Measurements from ENCODE around the gene RIN2. TPM values are rescaled to one million over a fixed set of nuclear protein-coding genes. Genes with fewer than 3 reads are reported as not detected.

Gene RIN2
- 39.3 and 51.2 TPM in 2 replicates for total RNA-seq

GRCh38 chr20:19758133-19758500 lies at the start of gene RIN2:
Gene RIN2, plus strand, starts transcription at chr20:19758258. Its CDS starts 131,344 bp downstream, at chr20:19889602.

Measured in airway epithelial cell (primary cell).